NCI-H446 (cell line): ENCODE results near the gene WDR48.

ENCODE experiments used
- DNase-seq, 2 experiments: peaks; one replicate each; lab custom pipeline; 2025; lab: John Stamatoyannopoulos, UW

WDR48 gene

GRCh38 chr3:39102504-39103323 lies 50.9 kb downstream of the WDR48 start:
- no peak for DNase-seq

- DNase-seq, result no peak
These were observed 51.5 kb downstream of the WDR48 start for GRCh38 chr3:39103324-39103693.

- no peak for DNase-seq
These were observed 52.2 kb downstream of the WDR48 start for GRCh38 chr3:39103791-39104552.

- no peak for DNase-seq
These were observed 53.3 kb downstream of the WDR48 start for GRCh38 chr3:39104961-39105686.

GRCh38 chr3:39105687-39106063 lies 53.9 kb downstream of the WDR48 start:
- DNase-seq, result no peak

- DNase-seq, result no peak
These were observed 54.5 kb downstream of the WDR48 start for GRCh38 chr3:39106281-39106811.

GRCh38 chr3:39106851-39107387 lies 55.1 kb downstream of the WDR48 start:
- DNase-seq, result no peak

GRCh38 chr3:39107388-39108199 lies 55.8 kb downstream of the WDR48 start, which contains the start of the genes GORASP1 and TTC21A:
GORASP1 (minus strand) TSS chr3:39107627; CDS start chr3:39107541, 86 bp downstream.
TTC21A (plus strand) TSS chr3:39107680; CDS start chr3:39107838, 158 bp downstream.
- DNase-seq, result peak in 1 of 2 experiments; percentile 73

GRCh38 chr3:39108200-39108710 lies 56.4 kb downstream of the WDR48 start:
- DNase-seq, result no peak

GRCh38 chr3:39109086-39109485 lies 57.3 kb downstream of the WDR48 start:
- no peak for DNase-seq

GRCh38 chr3:39110041-39110639 lies 58.3 kb downstream of the WDR48 start:
- no peak for DNase-seq

GRCh38 chr3:39112113-39112512 lies 60.3 kb downstream of the WDR48 start:
- DNase-seq, result no peak

GRCh38 chr3:39112535-39112934 lies 60.7 kb downstream of the WDR48 start:
- DNase-seq, result no peak

- no peak for DNase-seq
These were observed 61.5 kb downstream of the WDR48 start for GRCh38 chr3:39113291-39113690.

- no peak for DNase-seq
These were observed 62.6 kb downstream of the WDR48 start for GRCh38 chr3:39114456-39114855.

GRCh38 chr3:39115870-39116269 lies 64.1 kb downstream of the WDR48 start:
- DNase-seq, result no peak

- DNase-seq, result no peak
These were observed 66.3 kb downstream of the WDR48 start for GRCh38 chr3:39118079-39118478.

GRCh38 chr3:39118931-39119660 lies 67.3 kb downstream of the WDR48 start:
- no peak for DNase-seq

- DNase-seq, result no peak
These were observed 69.8 kb downstream of the WDR48 start for GRCh38 chr3:39121621-39122020.

GRCh38 chr3:39122813-39123212 lies 71.0 kb downstream of the WDR48 start:
- DNase-seq, result no peak
